ENCODE results near the gene GNAS-AS1. TPM values are rescaled to one million over a fixed set of nuclear protein-coding genes. Genes with fewer than 3 reads are reported as not detected.

The GNAS-AS1 gene
- total and polyA plus RNA-seq, 2 experiments from 2014 or later: 0.98 TPM; not detected in 1

GRCh38 chr20:58889334-58889760 lies 38.6 kb upstream of the GNAS-AS1 start:
- peaks cover 46% of the 10 kb centered on the region for H3K79me2 ChIP-seq
- H3K9me3 ChIP-seq (ENCODE audit: low read depth): no peaks in the 10 kb centered on the region
- H3K4me3 ChIP-seq: peak overlapping the region; percentile 90
- no peaks in the 10 kb centered on the region for H3K36me3 ChIP-seq (replicated peaks; ENCODE audit: insufficient read depth, low read depth)
- no peak for DNase-seq (ENCODE audit: low spot score)
- peak overlapping the region; percentile 99 for H3K27ac ChIP-seq
- H3K4me1 ChIP-seq (ENCODE audit: insufficient read depth): peaks cover 12% of the 10 kb centered on the region
- H3K4me2 ChIP-seq: peak overlapping the region; percentile 97
- no peaks in the 10 kb centered on the region for H3K27me3 ChIP-seq
- no peak overlapping the region for H2AFZ ChIP-seq
- WGBS (ENCODE audit: low lambda C conversion rate, missing lambda C conversion rate): 2% methylated on average over 29 of the region's 35 CpGs
- H4K20me1 ChIP-seq (ENCODE audit: insufficient read depth, poor library complexity, severe bottlenecking): peaks cover 16% of the 10 kb centered on the region
- no peaks in the 10 kb centered on the region for H3K9me2 ChIP-seq (replicated peaks; ENCODE audit: insufficient read depth)
- TF ChIP-seq EZH2 (IDR thresholded peaks at IDR 0.05; ENCODE audit: borderline replicate concordance): no peak
- no peak for TF ChIP-seq CTCF (IDR thresholded peaks at IDR 0.05; ENCODE audit: poor library complexity)
- no peak for TF ChIP-seq EZH2phosphoT487 (IDR thresholded peaks at IDR 0.05; ENCODE audit: low read depth, severe bottlenecking, unreplicated experiment)

- no peaks in the 10 kb centered on the region for H3K9me3 ChIP-seq (ENCODE audit: low read depth)
- peaks cover 40% of the 10 kb centered on the region for H3K79me2 ChIP-seq
- peaks cover 5% of the 10 kb centered on the region for H3K4me1 ChIP-seq (ENCODE audit: insufficient read depth)
- TF ChIP-seq EZH2 (IDR thresholded peaks at IDR 0.05; ENCODE audit: borderline replicate concordance): no peak
- no peak for TF ChIP-seq EZH2phosphoT487 (IDR thresholded peaks at IDR 0.05; ENCODE audit: low read depth, severe bottlenecking, unreplicated experiment)
- no peak for TF ChIP-seq CTCF (IDR thresholded peaks at IDR 0.05; ENCODE audit: poor library complexity)
- DNase-seq (ENCODE audit: low spot score): peak; percentile 94
- no peaks in the 10 kb centered on the region for H3K36me3 ChIP-seq (replicated peaks; ENCODE audit: insufficient read depth, low read depth)
- H4K20me1 ChIP-seq (ENCODE audit: insufficient read depth, poor library complexity, severe bottlenecking): peaks cover 9% of the 10 kb centered on the region
- no peaks in the 10 kb centered on the region for H3K27me3 ChIP-seq
- peak overlapping the region; percentile 92 for H3K4me3 ChIP-seq
- WGBS (ENCODE audit: low lambda C conversion rate, missing lambda C conversion rate): 1% methylated on average over 68 of the region's 101 CpGs
- H2AFZ ChIP-seq: peak overlapping the region; percentile 82
- H3K4me2 ChIP-seq: peak overlapping the region; percentile 97
- no peaks in the 10 kb centered on the region for H3K9me2 ChIP-seq (replicated peaks; ENCODE audit: insufficient read depth)
- peak overlapping the region; percentile 99 for H3K27ac ChIP-seq
Observed at GRCh38 chr20:58888521-58889333, 38.0 kb upstream of the GNAS-AS1 start.

- H3K4me3 ChIP-seq: peak overlapping the region; percentile 92
- no peaks in the 10 kb centered on the region for H3K9me2 ChIP-seq (replicated peaks; ENCODE audit: insufficient read depth)
- H4K20me1 ChIP-seq (ENCODE audit: insufficient read depth, poor library complexity, severe bottlenecking): peaks cover 4% of the 10 kb centered on the region
- no peak for TF ChIP-seq EZH2phosphoT487 (IDR thresholded peaks at IDR 0.05; ENCODE audit: low read depth, severe bottlenecking, unreplicated experiment)
- no peak for TF ChIP-seq EZH2 (IDR thresholded peaks at IDR 0.05; ENCODE audit: borderline replicate concordance)
- no peak for TF ChIP-seq CTCF (IDR thresholded peaks at IDR 0.05; ENCODE audit: poor library complexity)
- peaks cover 3% of the 10 kb centered on the region for H3K4me1 ChIP-seq (ENCODE audit: insufficient read depth)
- DNase-seq (ENCODE audit: low spot score): no peak
- no peaks in the 10 kb centered on the region for H3K9me3 ChIP-seq (ENCODE audit: low read depth)
- H3K27ac ChIP-seq: peak overlapping the region; percentile 81
- H3K79me2 ChIP-seq: peaks cover 34% of the 10 kb centered on the region
- H3K4me2 ChIP-seq: peak overlapping the region; percentile 92
- 24% methylated on average over 12 of the region's 12 CpGs for WGBS (ENCODE audit: low lambda C conversion rate, missing lambda C conversion rate)
- H3K36me3 ChIP-seq (replicated peaks; ENCODE audit: insufficient read depth, low read depth): no peaks in the 10 kb centered on the region
- no peaks in the 10 kb centered on the region for H3K27me3 ChIP-seq
- H2AFZ ChIP-seq: peak overlapping the region; percentile 82
Observed at GRCh38 chr20:58888103-58888502, 37.4 kb upstream of the GNAS-AS1 start.
